HG03064 (cell line): ENCODE measurements around the gene SLBP.
"Not testable (repeated sequence)": the region's sequence is repeated elsewhere in the genome, so short reads cannot be mapped to it uniquely, and the experiment has no call there.

Experiments
- ATAC-seq: cut with Tn5 transposase; IDR thresholded peaks from one replicate; pipeline ENCODE4 v1.9.1; 2021; ENCODE audit warnings: low read depth; ENCODE audit not compliant: unreplicated experiment

Gene SLBP

GRCh38 chr4:1683261-1683735, 28.8 kb downstream of the SLBP start:
- ATAC-seq, result no peak

GRCh38 chr4:1682860-1683259, 29.3 kb downstream of the SLBP start:
- ATAC-seq, result no peak

- ATAC-seq, result no peak
These were observed 33.9 kb downstream of the SLBP start for GRCh38 chr4:1678244-1678643.

- no peak for ATAC-seq
These were observed 35.3 kb downstream of the SLBP start for GRCh38 chr4:1676605-1677525.

- no peak for ATAC-seq
These were observed 36.3 kb downstream of the SLBP start for GRCh38 chr4:1675802-1676137.

- ATAC-seq, result no peak
These were observed 36.9 kb downstream of the SLBP start for GRCh38 chr4:1675136-1675801.

GRCh38 chr4:1674682-1675081, 37.4 kb downstream of the SLBP start:
- no peak for ATAC-seq

GRCh38 chr4:1673671-1674070, 38.4 kb downstream of the SLBP start:
- ATAC-seq, result no peak

- not testable (repeated sequence) for ATAC-seq
These were observed 41.1 kb downstream of the SLBP start for GRCh38 chr4:1671011-1671410.

- no peak for ATAC-seq
These were observed 41.8 kb downstream of the SLBP start for GRCh38 chr4:1670279-1670678.

- ATAC-seq, result no peak
These were observed 42.3 kb downstream of the SLBP start for GRCh38 chr4:1669850-1670249.

- no peak for ATAC-seq
These were observed 42.8 kb downstream of the SLBP start for GRCh38 chr4:1669270-1669669.

- ATAC-seq, result no peak
These were observed 43.7 kb downstream of the SLBP start for GRCh38 chr4:1668488-1668840.

- ATAC-seq, result no peak
These were observed 44.8 kb downstream of the SLBP start for GRCh38 chr4:1667273-1667672.

GRCh38 chr4:1666391-1666790, 45.7 kb downstream of the SLBP start:
- ATAC-seq, result no peak

- no peak for ATAC-seq
These were observed 48.0 kb downstream of the SLBP start for GRCh38 chr4:1664141-1664540.

GRCh38 chr4:1663549-1663948, 48.6 kb downstream of the SLBP start:
- no peak for ATAC-seq

GRCh38 chr4:1661695-1662094, 50.4 kb downstream of the SLBP start:
- no peak for ATAC-seq

GRCh38 chr4:1660948-1661677, 51.0 kb downstream of the SLBP start:
- no peak for ATAC-seq

GRCh38 chr4:1659104-1660043, 52.7 kb downstream of the SLBP start:
- no peak for ATAC-seq
